Measurements from ENCODE around the gene TGIF1.

GRCh38 chr18:3480827-3481573 lies 31.0 kb downstream of the TGIF1 start:
- TF ChIP-seq CTCF (IDR thresholded peaks at IDR 0.05) = no peak
- TF ChIP-seq POLR2A (IDR thresholded peaks at IDR 0.05) = no peak

Measured in body of pancreas (tissue), 4 donors.